ENCODE data around the gene TSPAN10. TPM values are rescaled to one million over a fixed set of nuclear protein-coding genes. Genes with fewer than 3 reads are reported as not detected.
"Not testable (repeated sequence)": the region's sequence is repeated elsewhere in the genome, so short reads cannot be mapped to it uniquely, and the experiment has no call there.

Gene TSPAN10
- total and polyA plus RNA-seq, 2 experiments from 2014 or later, result 5.0 to 5.8 TPM

- no peak for DNase-seq (ENCODE audit: low read depth in 1 of 2, low spot score in 1 of 2)
- Histone ChIP-seq H3K36me3 (peaks cover 19% of the 10 kb centered on the region), H3K4me1 (ENCODE audit: low read depth) (no peaks in the 10 kb centered on the region), H3K9me3 (ENCODE audit: low read depth) (no peaks in the 10 kb centered on the region), H3K27me3 (no peaks in the 10 kb centered on the region), H3K27ac (no peak overlapping the region), H3K4me3 (no peak overlapping the region)
- TF ChIP-seq, protein P1, sequence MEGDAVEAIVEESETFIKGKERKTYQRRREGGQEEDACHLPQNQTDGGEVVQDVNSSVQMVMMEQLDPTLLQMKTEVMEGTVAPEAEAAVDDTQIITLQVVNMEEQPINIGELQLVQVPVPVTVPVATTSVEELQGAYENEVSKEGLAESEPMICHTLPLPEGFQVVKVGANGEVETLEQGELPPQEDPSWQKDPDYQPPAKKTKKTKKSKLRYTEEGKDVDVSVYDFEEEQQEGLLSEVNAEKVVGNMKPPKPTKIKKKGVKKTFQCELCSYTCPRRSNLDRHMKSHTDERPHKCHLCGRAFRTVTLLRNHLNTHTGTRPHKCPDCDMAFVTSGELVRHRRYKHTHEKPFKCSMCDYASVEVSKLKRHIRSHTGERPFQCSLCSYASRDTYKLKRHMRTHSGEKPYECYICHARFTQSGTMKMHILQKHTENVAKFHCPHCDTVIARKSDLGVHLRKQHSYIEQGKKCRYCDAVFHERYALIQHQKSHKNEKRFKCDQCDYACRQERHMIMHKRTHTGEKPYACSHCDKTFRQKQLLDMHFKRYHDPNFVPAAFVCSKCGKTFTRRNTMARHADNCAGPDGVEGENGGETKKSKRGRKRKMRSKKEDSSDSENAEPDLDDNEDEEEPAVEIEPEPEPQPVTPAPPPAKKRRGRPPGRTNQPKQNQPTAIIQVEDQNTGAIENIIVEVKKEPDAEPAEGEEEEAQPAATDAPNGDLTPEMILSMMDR (IDR thresholded peaks at IDR 0.05; ENCODE audit: low read depth, low read length), result no peak
Measured at GRCh38 chr17:81672954-81673353, 36.0 kb downstream of the TSPAN10 start.

DNA sequence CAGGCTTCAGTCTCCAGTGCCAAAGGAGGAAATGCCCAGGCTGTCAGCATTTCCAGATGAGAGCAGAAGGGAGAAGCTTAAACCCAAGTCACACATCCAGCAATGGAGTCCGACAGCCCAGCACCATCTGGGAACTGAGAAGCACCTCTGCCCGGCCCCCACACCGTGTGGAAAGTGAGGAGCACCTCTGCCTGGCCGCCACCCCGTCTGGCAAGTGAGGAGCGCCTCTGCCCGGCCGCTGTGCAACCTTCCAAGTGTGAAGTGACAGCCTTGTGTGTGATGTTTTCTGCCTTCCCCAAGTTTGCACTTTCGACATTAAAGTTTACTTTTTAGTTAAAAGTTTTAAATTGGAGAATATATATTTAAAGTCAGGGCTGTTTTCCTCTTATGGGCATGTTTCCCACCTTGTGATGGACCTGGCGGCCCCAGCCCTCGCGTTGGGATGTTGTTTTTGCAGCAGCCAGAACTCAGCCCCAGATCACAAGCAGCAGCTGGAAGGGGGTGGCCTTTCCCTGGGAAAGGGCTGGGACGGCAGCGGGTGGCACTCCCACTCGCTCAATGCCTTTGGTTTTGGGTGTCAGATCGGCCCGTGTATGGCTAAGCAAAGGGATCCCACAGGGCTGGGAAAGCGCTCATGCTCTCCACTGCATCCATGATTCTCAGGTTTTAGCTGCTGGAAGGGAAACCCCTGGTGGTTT is 36.7 kb downstream of the TSPAN10 start:
- Histone ChIP-seq H3K4me3 (no peak overlapping the region), H3K4me1 (ENCODE audit: low read depth) (no peaks in the 10 kb centered on the region), H3K27me3 (no peaks in the 10 kb centered on the region), H3K9me3 (ENCODE audit: low read depth) (no peaks in the 10 kb centered on the region), H3K27ac (no peak overlapping the region), H3K36me3 (peaks cover 19% of the 10 kb centered on the region)
- TF ChIP-seq, protein P1 (IDR thresholded peaks at IDR 0.05; ENCODE audit: low read depth, low read length), result no peak
- DNase-seq (ENCODE audit: low read depth in 1 of 2, low spot score in 1 of 2), result no peak

DNA sequence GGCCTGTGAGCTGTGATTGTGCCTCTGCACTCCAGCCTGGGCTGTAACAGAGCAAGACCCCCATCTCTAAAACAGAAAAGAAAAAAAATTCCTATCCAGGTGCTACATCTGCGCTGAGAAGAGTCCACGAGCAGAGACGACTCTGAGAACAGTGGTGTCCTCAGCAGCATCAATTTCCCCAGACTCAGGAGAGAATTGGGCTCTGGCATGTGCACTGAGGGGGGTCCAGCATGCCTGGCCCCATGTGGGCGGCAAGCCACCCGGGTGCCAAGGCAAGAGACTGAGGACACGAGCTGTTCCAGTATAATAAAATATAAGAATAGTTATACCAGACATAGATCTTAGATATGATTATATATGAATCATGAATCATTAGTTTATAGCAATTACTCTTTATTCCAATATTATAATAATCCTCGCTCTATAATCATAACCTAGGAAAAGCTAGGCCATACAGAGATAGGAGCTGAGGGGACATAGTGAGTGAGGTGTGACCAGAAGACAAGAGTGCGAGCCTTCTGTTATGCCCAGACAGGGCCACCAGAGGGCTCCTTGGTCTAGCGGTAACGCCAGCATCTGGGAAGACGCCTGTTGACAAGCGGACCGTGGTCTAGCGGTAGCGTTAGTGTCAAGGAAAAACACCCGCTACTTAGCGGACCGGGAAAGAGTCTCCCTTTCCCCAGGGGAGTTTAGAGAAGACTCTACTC is 38.7 kb downstream of the TSPAN10 start:
- peak overlapping the region; percentile 42 for H3K27ac ChIP-seq

GRCh38 chr17:81676906-81677305 is 39.9 kb downstream of the TSPAN10 start:
- H3K36me3 ChIP-seq, result peaks cover 7% of the 10 kb centered on the region
- H3K4me1 ChIP-seq (ENCODE audit: low read depth), result no peaks in the 10 kb centered on the region
- no peaks in the 10 kb centered on the region for H3K9me3 ChIP-seq (ENCODE audit: low read depth)
- no peaks in the 10 kb centered on the region for H3K27me3 ChIP-seq
- DNase-seq (ENCODE audit: low read depth in 1 of 2, low spot score in 1 of 2), result no peak
- TF ChIP-seq, protein P1 (IDR thresholded peaks at IDR 0.05; ENCODE audit: low read depth, low read length), result no peak
- peak overlapping the region; percentile 42 for H3K27ac ChIP-seq
- H3K4me3 ChIP-seq, result no peak overlapping the region

More for the DNA sequence above, 38.7 kb downstream of the TSPAN10 start:
- H3K4me3 ChIP-seq; H3K27me3 ChIP-seq; H3K9me3 ChIP-seq (ENCODE audit: low read depth); H3K4me1 ChIP-seq (ENCODE audit: low read depth): not testable (repeated sequence)
- peak; percentile 33 to 52 for DNase-seq (ENCODE audit: low read depth in 1 of 2, low spot score in 1 of 2)
- H3K36me3 ChIP-seq, result peaks cover 12% of the 10 kb centered on the region
- TF ChIP-seq, protein P1 (IDR thresholded peaks at IDR 0.05; ENCODE audit: low read depth, low read length), result peak; percentile 44

- H3K9me3 ChIP-seq (ENCODE audit: low read depth), result no peaks in the 10 kb centered on the region
- TF ChIP-seq, protein P1 (IDR thresholded peaks at IDR 0.05; ENCODE audit: low read depth, low read length), result no peak
- peaks cover 12% of the 10 kb centered on the region for H3K4me1 ChIP-seq (ENCODE audit: low read depth)
- no peaks in the 10 kb centered on the region for H3K36me3 ChIP-seq
- H3K27me3 ChIP-seq, result no peaks in the 10 kb centered on the region
- no peak overlapping the region for H3K27ac ChIP-seq
- H3K4me3 ChIP-seq, result no peak overlapping the region
- DNase-seq (ENCODE audit: low read depth in 1 of 2, low spot score in 1 of 2), result no peak
Measured at GRCh38 chr17:81680150-81680549, 43.2 kb downstream of the TSPAN10 start.
